GM10248 (cell line): ENCODE data around the gene CTNNBL1.

Experiments
- CTCF ChIA-PET: fragments of 300-600 bp; sonication (Branson Sonifier 250); formaldehyde crosslinking; extraction: SDS; loops from one replicate; lab custom pipeline; 2021; ENCODE audit warnings: antibody characterized with exemption; lab: Yijun Ruan, JAX
- POLR2A ChIA-PET: fragments of 350-650 bp; sonication (Branson Sonifier 250); formaldehyde crosslinking; extraction: SDS; loops from one replicate; lab custom pipeline; 2020; ENCODE audit warnings: antibody characterized with exemption; lab: Yijun Ruan, JAX
- DNase-seq: peaks from one replicate; pipeline ENCODE4 v3.0.0; 2012; ENCODE audit errors: extremely low spot score
- CTCF ChIP-seq: IDR thresholded peaks from 2 replicates; pipeline ENCODE4 v1.5.1; 2012; ENCODE audit warnings: mild to moderate bottlenecking, low read depth; ENCODE audit errors: extremely low read depth, missing control alignments, control extremely low read depth

CTNNBL1 gene

GRCh38 chr20:37894454-37894853 is 200.6 kb downstream of the CTNNBL1 start:
- TF ChIP-seq CTCF, result no peak
- ChIA-PET POLR2A (no interaction called here), CTCF (interaction anchor here (1.0 to 1.3 kb wide), 2 partner anchors 8 to 11 kb away, joined by 3 read pairs; no protein-coding TSS in a partner anchor)
- no peak for DNase-seq

- no peak for TF ChIP-seq CTCF
- POLR2A ChIA-PET, result no interaction called here
- CTCF ChIA-PET, result interaction anchor here (1.0 to 1.3 kb wide), 2 partner anchors 8 to 12 kb away, joined by 3 read pairs; no protein-coding TSS in a partner anchor
- no peak for DNase-seq
These were observed 201.3 kb downstream of the CTNNBL1 start for GRCh38 chr20:37895166-37895565.

- CTCF ChIA-PET, result no interaction called here
- TF ChIP-seq CTCF, result no peak
- DNase-seq, result no peak
- POLR2A ChIA-PET, result no interaction called here
These were observed 203.2 kb downstream of the CTNNBL1 start for GRCh38 chr20:37896932-37897548.

DNA sequence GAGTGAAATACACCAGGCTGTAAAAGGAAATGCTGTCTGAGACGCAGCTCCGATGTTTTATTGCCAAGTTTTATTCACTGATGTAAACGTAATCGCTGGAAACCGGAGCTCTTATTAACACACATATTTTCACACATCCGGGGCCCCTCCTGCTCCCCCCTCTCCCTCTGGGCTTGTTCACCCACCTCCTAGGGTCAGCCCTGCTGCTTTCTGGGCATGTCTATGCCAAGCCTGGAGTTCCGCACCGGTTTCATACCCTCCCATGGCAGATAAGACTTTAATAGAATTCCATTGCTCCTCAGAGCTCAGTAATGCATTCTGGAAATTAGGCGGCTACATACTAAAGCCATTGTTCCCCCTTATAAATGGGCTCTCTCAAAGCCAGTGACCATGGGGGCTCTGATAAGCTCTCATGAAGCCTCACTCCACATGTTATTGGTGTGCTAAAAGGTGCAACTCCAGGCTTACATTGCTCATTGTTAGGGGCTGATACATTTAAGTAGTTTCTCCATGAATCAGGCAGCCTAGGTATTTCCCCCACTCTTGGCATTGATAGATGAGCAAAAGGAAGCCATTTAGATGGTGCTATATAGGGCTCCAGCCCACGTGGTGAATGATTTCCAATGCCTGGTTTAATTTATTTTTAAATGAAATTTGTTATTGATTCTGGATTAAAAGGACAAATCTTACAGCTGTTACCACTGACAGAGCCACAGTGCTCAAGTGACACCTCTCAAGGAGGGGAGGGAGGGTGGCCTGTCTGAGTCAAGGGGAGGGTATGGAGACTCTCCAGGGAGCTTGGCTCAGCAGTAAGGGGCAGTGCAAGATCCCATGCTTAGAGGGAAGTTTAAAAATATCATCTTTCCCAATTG is 204.6 kb downstream of the CTNNBL1 start:
- no peak for TF ChIP-seq CTCF
- ChIA-PET POLR2A (interaction anchor here (0.6 kb wide), 1 partner anchor 53 kb away, joined by 3 read pairs; no protein-coding TSS in a partner anchor), CTCF (interaction anchor here (0.9 to 1.5 kb wide), 3 partner anchors 12 to 332 kb away, joined by 3 read pairs; no protein-coding TSS in a partner anchor)
- no peak for DNase-seq

- DNase-seq, result no peak
- no peak for TF ChIP-seq CTCF
- ChIA-PET CTCF (interaction anchor here (1.5 kb wide), 1 partner anchor 184 kb away, joined by 3 read pairs; no protein-coding TSS in a partner anchor), POLR2A (no interaction called here)
These were observed 205.5 kb downstream of the CTNNBL1 start for GRCh38 chr20:37899105-37900045.

DNA sequence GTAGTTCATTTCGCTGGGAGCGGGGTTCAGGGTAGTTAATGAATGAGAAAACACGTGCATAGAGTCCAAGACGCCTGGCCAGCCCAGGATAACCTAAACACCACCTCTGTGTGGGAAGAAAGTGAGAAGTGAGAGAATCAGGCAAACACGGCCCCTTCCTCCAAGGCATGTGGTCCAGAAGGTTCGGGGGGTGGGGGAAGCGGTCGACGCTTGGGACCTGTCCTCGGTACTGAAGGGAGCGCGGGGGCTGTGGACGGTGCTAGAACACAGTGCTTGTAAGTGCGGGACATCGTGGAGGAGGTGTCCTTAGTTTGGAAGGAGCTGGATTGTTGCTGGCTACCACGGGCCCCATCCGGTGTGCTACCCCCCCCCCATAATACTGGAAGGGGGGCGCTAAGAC is 207.4 kb downstream of the CTNNBL1 start:
- no peak for TF ChIP-seq CTCF
- DNase-seq, result no peak
- ChIA-PET POLR2A (no interaction called here), CTCF (interaction anchor here (1.3 to 2.1 kb wide), 2 partner anchors 106 to 320 kb away, joined by 3 to 12 read pairs; no protein-coding TSS in a partner anchor)
